Measurements from ENCODE around the gene WDR49. TPM values are rescaled to one million over a fixed set of nuclear protein-coding genes. Genes with fewer than 3 reads are reported as not detected.

The WDR49 gene
- total and polyA plus RNA-seq, 10 of the 15 experiments (the other 5 are each of a cell fraction or from before 2014, with no cell fraction given) = 0.05 to 0.15 TPM; not detected in 8

GRCh38 chr3:167605871-167606270 lies 47.9 kb downstream of the WDR49 start:
- FAIRE-seq (no peak), ATAC-seq (no peak), DNase-seq (ENCODE audit: low read depth, low spot score) (no peak)
- SMC1A ChIA-PET (ENCODE audit: uncharacterized antibody, unreplicated experiment) = no interaction called here
- POLR2A ChIA-PET = no interaction called here
- RAD21 ChIA-PET (ENCODE audit: unreplicated experiment) = no interaction called here
- no peak overlapping the region for H3K27ac ChIP-seq (ENCODE audit: control insufficient read depth, insufficient read depth)
- H3K9ac ChIP-seq (ENCODE audit: control insufficient read depth, insufficient read depth, low read length) = no peak overlapping the region
- BruUV-seq (replicated peaks) = no TSS peak
- no peaks in the 10 kb centered on the region for H3K4me1 ChIP-seq (ENCODE audit: control insufficient read depth, insufficient read depth, low read length)
- in situ Hi-C loops (cut with MboI) (no loop called here), intact Hi-C loops (cut with micrococcal nuclease; ENCODE audit: unreplicated experiment) (loop anchor here (10.0 kb wide), 1 partner anchor 279 kb away; no protein-coding TSS in a partner anchor)
- no peaks in the 10 kb centered on the region for H4K20me1 ChIP-seq (ENCODE audit: control insufficient read depth, insufficient read depth)
- H3K36me3 ChIP-seq (ENCODE audit: control insufficient read depth in 2 of 2, insufficient read depth in 2 of 2, low read length in 1 of 2) = no peaks in the 10 kb centered on the region
- no peak overlapping the region for H2AFZ ChIP-seq (ENCODE audit: control insufficient read depth, low read depth, low read length)
- no peaks in the 10 kb centered on the region for H3K79me2 ChIP-seq (ENCODE audit: control insufficient read depth, insufficient read depth, low read length)
- H3K9me3 ChIP-seq (replicated peaks; ENCODE audit: control insufficient read depth, insufficient read depth, low read length) = no peaks in the 10 kb centered on the region
- H3K27me3 ChIP-seq (replicated peaks in 1 of 2; ENCODE audit: control insufficient read depth in 2 of 2, insufficient read depth in 2 of 2, low read length in 1 of 2) = no peaks in the 10 kb centered on the region
- TF ChIP-seq RCOR1 (conservative IDR thresholded peaks at IDR 0.05; ENCODE audit: low read depth, low read length) (no peak), CEBPB (IDR thresholded peaks at IDR 0.05; ENCODE audit: borderline replicate concordance in 1 of 2, low read depth in 2 of 2, low read length in 2 of 2) (no peak), MYB (IDR thresholded peaks at IDR 0.05; ENCODE audit: borderline replicate concordance, low read depth, low read length) (no peak), NR2C1 (IDR thresholded peaks at IDR 0.05) (no peak), PRDM15 (CRISPR knock-in tag; IDR thresholded peaks at IDR 0.05) (no peak), KDM1A (IDR thresholded peaks at IDR 0.05; ENCODE audit: borderline replicate concordance) (no peak), STAT1 (conservative IDR thresholded peaks at IDR 0.05) (no peak), ESRRA (IDR thresholded peaks at IDR 0.05; ENCODE audit: low read length) (no peak), IRF3 (IDR thresholded peaks at IDR 0.05) (no peak), MTA2 (IDR thresholded peaks at IDR 0.05; ENCODE audit: low read depth) (no peak), HDAC2 (IDR thresholded peaks at IDR 0.05) (no peak), MEF2A (IDR thresholded peaks at IDR 0.05; ENCODE audit: insufficient read depth, low read depth, low read length) (no peak), ZSCAN29 (IDR thresholded peaks at IDR 0.05) (no peak), RFX5 (IDR thresholded peaks at IDR 0.05; ENCODE audit: low read depth, low read length) (no peak), BACH1 (IDR thresholded peaks at IDR 0.05; ENCODE audit: borderline replicate concordance) (no peak), MXI1 (IDR thresholded peaks at IDR 0.05; ENCODE audit: low read depth, low read length) (no peak), SMAD5 (IDR thresholded peaks at IDR 0.05; ENCODE audit: low read depth) (no peak), ETV6 (conservative IDR thresholded peaks at IDR 0.05 in 1 of 2, IDR thresholded peaks at IDR 0.05 in 1 of 2; ENCODE audit: borderline replicate concordance in 1 of 2, low read depth in 1 of 2) (no peak)
- H3K4me3 ChIP-seq = no peak overlapping the region
- CTCF ChIA-PET = interaction anchor here (1.1 kb wide), 1 partner anchor 12 kb away, joined by 3 read pairs; no protein-coding TSS in a partner anchor
- 25% methylated on average over 2 of the region's 2 CpGs for WGBS (ENCODE audit: insufficient coverage, insufficient replicate concordance, low lambda C conversion rate, missing lambda C conversion rate)
- no peak overlapping the region for H3K4me2 ChIP-seq (ENCODE audit: control insufficient read depth, insufficient read depth)
